Measurements from ENCODE around the gene PIP4P1. TPM values are rescaled to one million over a fixed set of nuclear protein-coding genes. Genes with fewer than 3 reads are reported as not detected.

Gene PIP4P1
- total and polyA plus RNA-seq, 7 donors, result 18.9 to 40.9 (median 28.0) TPM

DNA sequence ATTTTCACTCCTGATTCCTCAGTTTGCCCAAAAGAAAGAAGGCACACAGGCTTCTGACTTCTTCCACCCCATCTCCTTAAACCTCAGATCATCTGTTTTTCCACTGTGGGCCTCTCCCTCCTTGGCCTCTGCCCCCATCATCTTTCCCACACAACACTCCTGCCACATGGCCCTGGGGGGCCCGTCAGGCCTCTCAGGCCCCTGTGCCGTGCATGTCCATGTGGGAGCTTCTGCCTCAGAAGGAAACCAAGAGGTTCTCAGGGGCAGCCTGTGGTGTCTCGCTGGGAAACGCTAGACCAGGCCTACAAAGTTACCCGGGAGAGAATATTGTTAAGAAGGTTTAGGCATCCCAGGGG is 33.2 kb downstream of the PIP4P1 start:
- WGBS, 2 donors, result 55 to 85% methylated on average over 5 of the region's 5 CpGs
- Histone ChIP-seq H3K27ac (no peak overlapping the region), H3K4me1 (no peaks in the 10 kb centered on the region), H3K27me3 (no peaks in the 10 kb centered on the region), H3K4me3 (no peak overlapping the region), H3K9me3 (no peaks in the 10 kb centered on the region), H3K36me3 (no peaks in the 10 kb centered on the region)
- DNase-seq, result no peak
- TF ChIP-seq POLR2AphosphoS5 (IDR thresholded peaks at IDR 0.05), result no peak
- intact Hi-C loops (cut with DNase I), result no loop called here

GRCh38 chr14:20427231-20428009 is 33.8 kb downstream of the PIP4P1 start:
- H3K4me1 ChIP-seq, result no peaks in the 10 kb centered on the region
- H3K9me3 ChIP-seq, result no peaks in the 10 kb centered on the region
- TF ChIP-seq, protein P1, sequence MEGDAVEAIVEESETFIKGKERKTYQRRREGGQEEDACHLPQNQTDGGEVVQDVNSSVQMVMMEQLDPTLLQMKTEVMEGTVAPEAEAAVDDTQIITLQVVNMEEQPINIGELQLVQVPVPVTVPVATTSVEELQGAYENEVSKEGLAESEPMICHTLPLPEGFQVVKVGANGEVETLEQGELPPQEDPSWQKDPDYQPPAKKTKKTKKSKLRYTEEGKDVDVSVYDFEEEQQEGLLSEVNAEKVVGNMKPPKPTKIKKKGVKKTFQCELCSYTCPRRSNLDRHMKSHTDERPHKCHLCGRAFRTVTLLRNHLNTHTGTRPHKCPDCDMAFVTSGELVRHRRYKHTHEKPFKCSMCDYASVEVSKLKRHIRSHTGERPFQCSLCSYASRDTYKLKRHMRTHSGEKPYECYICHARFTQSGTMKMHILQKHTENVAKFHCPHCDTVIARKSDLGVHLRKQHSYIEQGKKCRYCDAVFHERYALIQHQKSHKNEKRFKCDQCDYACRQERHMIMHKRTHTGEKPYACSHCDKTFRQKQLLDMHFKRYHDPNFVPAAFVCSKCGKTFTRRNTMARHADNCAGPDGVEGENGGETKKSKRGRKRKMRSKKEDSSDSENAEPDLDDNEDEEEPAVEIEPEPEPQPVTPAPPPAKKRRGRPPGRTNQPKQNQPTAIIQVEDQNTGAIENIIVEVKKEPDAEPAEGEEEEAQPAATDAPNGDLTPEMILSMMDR (IDR thresholded peaks at IDR 0.05), result no peak
- TF ChIP-seq POLR2AphosphoS5 (IDR thresholded peaks at IDR 0.05) (no peak), EP300 (IDR thresholded peaks at IDR 0.05) (no peak), POLR2A (IDR thresholded peaks at IDR 0.05) (no peak)
- peak overlapping the region in 1 of 4 donors; percentile 4 for H3K27ac ChIP-seq
- H3K36me3 ChIP-seq, result no peaks in the 10 kb centered on the region
- no peaks in the 10 kb centered on the region for H3K27me3 ChIP-seq
- DNase-seq, result no peak
- intact Hi-C loops (cut with DNase I), result no loop called here
- H3K4me3 ChIP-seq, result no peak overlapping the region
- WGBS, 2 donors, result 40 to 59% methylated on average over 5 of the region's 5 CpGs

DNA sequence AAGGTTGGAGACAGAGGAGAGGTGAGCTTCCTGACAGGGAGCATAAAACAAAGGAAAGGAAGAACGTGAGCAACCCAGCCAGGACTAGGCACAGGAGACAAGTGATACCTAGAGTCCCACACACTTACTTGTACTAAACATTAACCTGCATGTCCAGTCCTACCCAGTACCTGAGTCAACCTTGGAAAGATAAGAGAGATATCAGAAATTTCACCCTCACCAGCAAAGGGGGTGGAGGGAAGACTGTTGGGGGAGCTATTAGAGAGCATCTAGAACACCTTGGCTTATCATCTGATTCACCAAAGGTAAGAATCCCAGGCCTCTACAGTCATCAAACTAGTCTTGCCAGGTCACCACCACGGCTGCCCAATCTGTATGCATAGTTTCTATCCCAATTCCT is 36.4 kb downstream of the PIP4P1 start:
- WGBS, 2 donors, result 34 to 70% methylated on average over 2 of the region's 2 CpGs
- Histone ChIP-seq H3K27ac (no peak overlapping the region), H3K9me3 (no peaks in the 10 kb centered on the region), H3K4me1 (no peaks in the 10 kb centered on the region), H3K36me3 (no peaks in the 10 kb centered on the region), H3K27me3 (no peaks in the 10 kb centered on the region), H3K4me3 (no peak overlapping the region)
- TF ChIP-seq POLR2AphosphoS5 (IDR thresholded peaks at IDR 0.05), result no peak
- TF ChIP-seq, protein P1 (IDR thresholded peaks at IDR 0.05), result no peak
- no peak for TF ChIP-seq POLR2A (IDR thresholded peaks at IDR 0.05)
- no peak for TF ChIP-seq EP300 (IDR thresholded peaks at IDR 0.05)
- intact Hi-C loops (cut with DNase I), result no loop called here
- no peak for DNase-seq

DNA sequence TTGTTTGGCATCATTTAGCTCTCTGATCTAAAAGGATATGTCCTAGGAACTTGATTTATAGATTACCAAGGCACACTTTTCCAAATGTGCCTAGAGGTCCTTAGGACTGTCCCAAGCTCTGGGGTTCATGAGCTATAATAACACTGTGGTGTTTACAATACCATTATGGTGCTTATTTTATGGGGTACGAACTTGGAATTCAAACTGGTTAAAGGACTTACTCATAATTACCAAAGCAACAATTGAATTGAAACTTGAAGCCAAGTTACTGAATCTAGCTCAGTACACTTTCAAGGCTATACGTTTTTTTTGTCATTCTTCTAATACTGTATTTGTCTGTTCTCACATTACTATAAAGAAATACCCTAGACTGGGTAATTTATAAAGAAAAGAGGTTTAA is 38.3 kb downstream of the PIP4P1 start:
- no peak overlapping the region for H3K27ac ChIP-seq
- WGBS, 2 donors, result 28 to 45% methylated on average over 2 of the region's 2 CpGs
- H3K27me3 ChIP-seq, result no peaks in the 10 kb centered on the region
- no peak for TF ChIP-seq POLR2A (IDR thresholded peaks at IDR 0.05)
- DNase-seq, result no peak
- H3K4me1 ChIP-seq, result no peaks in the 10 kb centered on the region
- no peaks in the 10 kb centered on the region for H3K9me3 ChIP-seq
- intact Hi-C loops (cut with DNase I), result no loop called here
- H3K4me3 ChIP-seq, result no peak overlapping the region
- no peaks in the 10 kb centered on the region for H3K36me3 ChIP-seq

DNA sequence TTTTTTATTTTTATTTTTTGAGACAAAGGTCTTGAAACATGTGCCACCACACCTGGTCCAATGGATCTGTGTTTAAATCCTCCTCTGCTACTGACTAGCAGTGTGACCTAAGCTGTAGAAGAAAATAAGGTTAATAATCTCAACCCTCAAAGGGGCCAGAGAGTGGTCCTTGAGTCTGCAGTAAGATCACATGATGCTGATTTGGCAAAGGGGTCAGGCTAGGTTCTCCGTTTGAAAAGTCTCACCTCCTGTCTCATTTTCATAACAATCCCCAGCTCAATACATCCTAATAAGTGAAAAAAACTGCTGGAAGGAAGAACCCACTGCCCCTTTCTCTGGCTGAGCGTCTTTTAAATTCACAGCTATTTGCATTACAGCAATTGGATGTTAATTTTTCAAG is 40.0 kb downstream of the PIP4P1 start:
- Histone ChIP-seq H3K9me3 (no peaks in the 10 kb centered on the region), H3K4me1 (no peaks in the 10 kb centered on the region), H3K27ac (no peak overlapping the region), H3K4me3 (no peak overlapping the region), H3K36me3 (no peaks in the 10 kb centered on the region), H3K27me3 (no peaks in the 10 kb centered on the region)
- TF ChIP-seq POLR2A (IDR thresholded peaks at IDR 0.05) (no peak), EP300 (IDR thresholded peaks at IDR 0.05) (no peak), POLR2AphosphoS5 (IDR thresholded peaks at IDR 0.05) (no peak)
- TF ChIP-seq, protein P1 (IDR thresholded peaks at IDR 0.05), result no peak
- 67 to 78% methylated on average over 2 of the region's 2 CpGs for WGBS, 2 donors
- DNase-seq, result no peak
- intact Hi-C loops (cut with DNase I), result no loop called here

GRCh38 chr14:20419419-20419818 is 41.8 kb downstream of the PIP4P1 start:
- no peaks in the 10 kb centered on the region for H3K9me3 ChIP-seq
- no peaks in the 10 kb centered on the region for H3K36me3 ChIP-seq
- no peak overlapping the region for H3K4me3 ChIP-seq
- no peak for DNase-seq
- no peak for TF ChIP-seq EP300 (IDR thresholded peaks at IDR 0.05)
- TF ChIP-seq POLR2AphosphoS5 (IDR thresholded peaks at IDR 0.05), result no peak
- TF ChIP-seq, protein P1 (IDR thresholded peaks at IDR 0.05), result no peak
- TF ChIP-seq POLR2A (IDR thresholded peaks at IDR 0.05), result no peak
- 35 to 47% methylated on average over 1 of the region's 1 CpG for WGBS, 2 donors
- H3K27ac ChIP-seq, result no peak overlapping the region
- no peaks in the 10 kb centered on the region for H3K4me1 ChIP-seq
- H3K27me3 ChIP-seq, result no peaks in the 10 kb centered on the region
- intact Hi-C loops (cut with DNase I), result no loop called here

Measured in sigmoid colon (tissue), 7 donors.